ENCODE results near the gene ALPK3. TPM values are rescaled to one million over a fixed set of nuclear protein-coding genes. Genes with fewer than 3 reads are reported as not detected.

Gene ALPK3
- total RNA-seq, 1 experiment from 2014 or later, result 0.15 TPM

GRCh38 chr15:84799511-84800187 is 17.5 kb upstream of the ALPK3 start:
- no peak for DNase-seq (ENCODE audit: low spot score)

- no peak for DNase-seq (ENCODE audit: low spot score)
Observed at GRCh38 chr15:84800365-84800806, 16.8 kb upstream of the ALPK3 start.

GRCh38 chr15:84804005-84804900 is 12.9 kb upstream of the ALPK3 start:
- DNase-seq (ENCODE audit: low spot score), result no peak

- DNase-seq (ENCODE audit: low spot score), result no peak
Observed at GRCh38 chr15:84805221-84805620, 11.9 kb upstream of the ALPK3 start.

- DNase-seq (ENCODE audit: low spot score), result no peak
Observed at GRCh38 chr15:84807228-84807627, 9.9 kb upstream of the ALPK3 start.

- no peak for DNase-seq (ENCODE audit: low spot score)
Observed at GRCh38 chr15:84810073-84810840, 6.9 kb upstream of the ALPK3 start.

- DNase-seq (ENCODE audit: low spot score), result no peak
Observed at GRCh38 chr15:84811151-84811550, 6.0 kb upstream of the ALPK3 start.

- no peak for DNase-seq (ENCODE audit: low spot score)
Observed at GRCh38 chr15:84811828-84812227, 5.3 kb upstream of the ALPK3 start.

GRCh38 chr15:84812842-84813241 is 4.3 kb upstream of the ALPK3 start:
- no peak for DNase-seq (ENCODE audit: low spot score)

- DNase-seq (ENCODE audit: low spot score), result no peak
Observed at GRCh38 chr15:84813435-84813834, 3.7 kb upstream of the ALPK3 start.

- DNase-seq (ENCODE audit: low spot score), result no peak
Observed at GRCh38 chr15:84813931-84814330, 3.2 kb upstream of the ALPK3 start.

- DNase-seq (ENCODE audit: low spot score), result no peak
Observed at GRCh38 chr15:84814916-84815315, 2.2 kb upstream of the ALPK3 start.

- DNase-seq (ENCODE audit: low spot score), result no peak
Observed at GRCh38 chr15:84817466-84818081, 418 bp downstream of the ALPK3 start.

GRCh38 chr15:84818261-84819131 is 1.3 kb downstream of the ALPK3 start:
- DNase-seq (ENCODE audit: low spot score), result no peak

- DNase-seq (ENCODE audit: low spot score), result no peak
Observed at GRCh38 chr15:84819291-84819768, 2.2 kb downstream of the ALPK3 start.

GRCh38 chr15:84819791-84820190 is 2.6 kb downstream of the ALPK3 start:
- no peak for DNase-seq (ENCODE audit: low spot score)

GRCh38 chr15:84821501-84822021 is 4.4 kb downstream of the ALPK3 start:
- no peak for DNase-seq (ENCODE audit: low spot score)

- DNase-seq (ENCODE audit: low spot score), result no peak
Observed at GRCh38 chr15:84822653-84823281, 5.6 kb downstream of the ALPK3 start.

- DNase-seq (ENCODE audit: low spot score), result no peak
Observed at GRCh38 chr15:84823282-84823878, 6.2 kb downstream of the ALPK3 start.
